ENCODE measurements around the gene IER3. TPM values are rescaled to one million over a fixed set of nuclear protein-coding genes. Genes with fewer than 3 reads are reported as not detected.
"Not testable (repeated sequence)": the region's sequence is repeated elsewhere in the genome, so short reads cannot be mapped to it uniquely, and the experiment has no call there.

The IER3 gene
- total and polyA plus RNA-seq, 5 donors from 2014 or later = 0.38 to 5.1 (median 1.7) TPM

GRCh38 chr6:30730601-30731435, 13.5 kb downstream of the IER3 start:
- Histone ChIP-seq H3K27ac (ENCODE audit: insufficient read depth, low read length, poor library complexity, severe bottlenecking) (peak overlapping the region; percentile 28), H3K36me3 (ENCODE audit: control insufficient read depth, insufficient read depth, low read length) (peaks cover 7% of the 10 kb centered on the region), H3K9me3 (ENCODE audit: control insufficient read depth in 2 of 2, low read length in 2 of 2) (no peaks in the 10 kb centered on the region), H3K27me3 (ENCODE audit: control insufficient read depth, insufficient read depth, low read length) (no peaks in the 10 kb centered on the region), H3K4me1 (ENCODE audit: control insufficient read depth, insufficient read depth, low read length, poor library complexity, severe bottlenecking) (peaks cover 15% of the 10 kb centered on the region), H3K4me3 (ENCODE audit: low read depth, low read length) (peak overlapping the region; percentile 53)
- ATAC-seq (ENCODE audit: low read depth in 2 of 2) = peak; percentile 91 to 97
- H3K4me3 Mint-ChIP-seq = peak overlapping the region in 3 of 4 donors; percentile 39 to 62 (median 54)
- no peaks in the 10 kb centered on the region for H3K9me3 Mint-ChIP-seq
- peak; percentile 73 to 92 (median 82) for DNase-seq
- H3K36me3 Mint-ChIP-seq = peaks cover 9% of the 10 kb centered on the region
- peak overlapping the region; percentile 40 to 73 (median 65) for H3K27ac Mint-ChIP-seq
- no peaks in the 10 kb centered on the region for H3K27me3 Mint-ChIP-seq
- H3K4me1 Mint-ChIP-seq = peaks cover 4 to 44% (median 15%) of the 10 kb centered on the region in 4 donors

- Mint-ChIP-seq H3K27ac (peak overlapping the region; percentile 44 to 92 (median 71)), H3K36me3 (peaks cover 23% of the 10 kb centered on the region), H3K4me3 (peak overlapping the region in 2 of 4 donors; percentile 21 to 54), H3K9me3 (no peaks in the 10 kb centered on the region), H3K4me1 (peaks cover 8 to 57% (median 28%) of the 10 kb centered on the region in 4 donors), H3K27me3 (no peaks in the 10 kb centered on the region)
- no peak overlapping the region for H3K4me3 ChIP-seq (ENCODE audit: low read depth, low read length)
- no peak for ATAC-seq (ENCODE audit: low read depth in 2 of 2)
- peaks cover 34% of the 10 kb centered on the region for H3K36me3 ChIP-seq (ENCODE audit: control insufficient read depth, insufficient read depth, low read length)
- H3K4me1 ChIP-seq (ENCODE audit: control insufficient read depth, insufficient read depth, low read length, poor library complexity, severe bottlenecking) = peaks cover 23% of the 10 kb centered on the region
- peak overlapping the region; percentile 2 for H3K27ac ChIP-seq (ENCODE audit: insufficient read depth, low read length, poor library complexity, severe bottlenecking)
- no peak for DNase-seq
- no peaks in the 10 kb centered on the region for H3K27me3 ChIP-seq (ENCODE audit: control insufficient read depth, insufficient read depth, low read length)
- H3K9me3 ChIP-seq (ENCODE audit: control insufficient read depth in 2 of 2, low read length in 2 of 2) = no peaks in the 10 kb centered on the region
Observed at GRCh38 chr6:30727920-30728553, 16.3 kb downstream of the IER3 start.

GRCh38 chr6:30726506-30727413, 17.6 kb downstream of the IER3 start:
- Mint-ChIP-seq H3K27me3 (no peaks in the 10 kb centered on the region), H3K36me3 (peaks cover 24% of the 10 kb centered on the region), H3K27ac (peak overlapping the region in 1 of 3 donors; percentile 55), H3K4me3 (peak overlapping the region in 1 of 4 donors; percentile 69), H3K4me1 (peaks cover 14 to 62% (median 34%) of the 10 kb centered on the region in 4 donors), H3K9me3 (no peaks in the 10 kb centered on the region)
- Histone ChIP-seq H3K36me3 (ENCODE audit: control insufficient read depth, insufficient read depth, low read length) (peaks cover 38% of the 10 kb centered on the region), H3K27me3 (ENCODE audit: control insufficient read depth, insufficient read depth, low read length) (no peaks in the 10 kb centered on the region), H3K27ac (ENCODE audit: insufficient read depth, low read length, poor library complexity, severe bottlenecking) (peak overlapping the region; percentile 23), H3K9me3 (ENCODE audit: control insufficient read depth in 2 of 2, low read length in 2 of 2) (no peaks in the 10 kb centered on the region), H3K4me1 (ENCODE audit: control insufficient read depth, insufficient read depth, low read length, poor library complexity, severe bottlenecking) (peaks cover 36% of the 10 kb centered on the region), H3K4me3 (ENCODE audit: low read depth, low read length) (no peak overlapping the region)
- DNase-seq (no peak), ATAC-seq (ENCODE audit: low read depth in 2 of 2) (no peak)

GRCh38 chr6:30725713-30726505, 18.4 kb downstream of the IER3 start:
- Mint-ChIP-seq H3K27ac (peak overlapping the region in 1 of 3 donors; percentile 78), H3K4me3 (peak overlapping the region in 1 of 4 donors; percentile 61)

GRCh38 chr6:30724906-30725667, 19.3 kb downstream of the IER3 start:
- Mint-ChIP-seq H3K27ac (peak overlapping the region in 2 of 3 donors; percentile 23 to 67), H3K9me3 (peaks cover 0 to 1% (median 0%) of the 10 kb centered on the region in 7 donors), H3K36me3 (peaks cover 24% of the 10 kb centered on the region), H3K4me3 (peak overlapping the region in 2 of 4 donors; percentile 61), H3K4me1 (peaks cover 15 to 52% (median 33%) of the 10 kb centered on the region in 4 donors), H3K27me3 (peaks cover 8% of the 10 kb centered on the region)
- Histone ChIP-seq H3K4me3 (ENCODE audit: low read depth, low read length) (no peak overlapping the region), H3K27ac (ENCODE audit: insufficient read depth, low read length, poor library complexity, severe bottlenecking) (peak overlapping the region; percentile 52), H3K4me1 (ENCODE audit: control insufficient read depth, insufficient read depth, low read length, poor library complexity, severe bottlenecking) (peaks cover 30% of the 10 kb centered on the region), H3K27me3 (ENCODE audit: control insufficient read depth, insufficient read depth, low read length) (no peaks in the 10 kb centered on the region), H3K9me3 (ENCODE audit: control insufficient read depth in 2 of 2, low read length in 2 of 2) (no peaks in the 10 kb centered on the region), H3K36me3 (ENCODE audit: control insufficient read depth, insufficient read depth, low read length) (peaks cover 38% of the 10 kb centered on the region)
- no peak for DNase-seq
- ATAC-seq (ENCODE audit: low read depth in 2 of 2) = no peak

More at GRCh38 chr6:30725713-30726505, 18.4 kb downstream of the IER3 start:
- peak overlapping the region; percentile 52 for H3K27ac ChIP-seq (ENCODE audit: insufficient read depth, low read length, poor library complexity, severe bottlenecking)
- peaks cover 38% of the 10 kb centered on the region for H3K36me3 ChIP-seq (ENCODE audit: control insufficient read depth, insufficient read depth, low read length)
- no peaks in the 10 kb centered on the region for H3K9me3 ChIP-seq (ENCODE audit: control insufficient read depth in 2 of 2, low read length in 2 of 2)
- peaks cover 4% of the 10 kb centered on the region for H3K27me3 Mint-ChIP-seq
- H3K36me3 Mint-ChIP-seq = peaks cover 24% of the 10 kb centered on the region
- no peak for DNase-seq
- peaks cover 14 to 60% (median 35%) of the 10 kb centered on the region in 4 donors for H3K4me1 Mint-ChIP-seq
- peaks cover 0 to 1% (median 0%) of the 10 kb centered on the region in 7 donors for H3K9me3 Mint-ChIP-seq
- H3K4me3 ChIP-seq (ENCODE audit: low read depth, low read length) = no peak overlapping the region
- ATAC-seq (ENCODE audit: low read depth in 2 of 2) = no peak
- peaks cover 38% of the 10 kb centered on the region for H3K4me1 ChIP-seq (ENCODE audit: control insufficient read depth, insufficient read depth, low read length, poor library complexity, severe bottlenecking)
- H3K27me3 ChIP-seq (ENCODE audit: control insufficient read depth, insufficient read depth, low read length) = no peaks in the 10 kb centered on the region

- H3K36me3 ChIP-seq (ENCODE audit: control insufficient read depth, insufficient read depth, low read length) = peaks cover 38% of the 10 kb centered on the region
- Mint-ChIP-seq H3K36me3 (peaks cover 24% of the 10 kb centered on the region), H3K27ac (peak overlapping the region; percentile 52 to 67 (median 59)), H3K4me3 (peak overlapping the region; percentile 27 to 99 (median 45)), H3K4me1 (peaks cover 21 to 57% (median 39%) of the 10 kb centered on the region in 4 donors)
- not testable (repeated sequence) for H3K9me3 Mint-ChIP-seq; H3K27me3 ChIP-seq (ENCODE audit: control insufficient read depth, insufficient read depth, low read length); DNase-seq; H3K4me3 ChIP-seq (ENCODE audit: low read depth, low read length); ATAC-seq (ENCODE audit: low read depth in 2 of 2); H3K9me3 ChIP-seq (ENCODE audit: control insufficient read depth in 2 of 2, low read length in 2 of 2); H3K27me3 Mint-ChIP-seq
- peaks cover 33% of the 10 kb centered on the region for H3K4me1 ChIP-seq (ENCODE audit: control insufficient read depth, insufficient read depth, low read length, poor library complexity, severe bottlenecking)
- H3K27ac ChIP-seq (ENCODE audit: insufficient read depth, low read length, poor library complexity, severe bottlenecking) = peak overlapping the region; percentile 52
Observed at GRCh38 chr6:30723843-30724741, 20.3 kb downstream of the IER3 start.

Measured in CD4-positive, CD25-positive, alpha-beta regulatory T cell (primary cell).